ENCODE measurements around the gene CA14.
A peak's percentile ranks its signal among the peaks of the same experiment; 100 is the strongest.
"Not testable (repeated sequence)": the region's sequence is repeated elsewhere in the genome, so short reads cannot be mapped to it uniquely, and the experiment has no call there.

Gene CA14

DNA sequence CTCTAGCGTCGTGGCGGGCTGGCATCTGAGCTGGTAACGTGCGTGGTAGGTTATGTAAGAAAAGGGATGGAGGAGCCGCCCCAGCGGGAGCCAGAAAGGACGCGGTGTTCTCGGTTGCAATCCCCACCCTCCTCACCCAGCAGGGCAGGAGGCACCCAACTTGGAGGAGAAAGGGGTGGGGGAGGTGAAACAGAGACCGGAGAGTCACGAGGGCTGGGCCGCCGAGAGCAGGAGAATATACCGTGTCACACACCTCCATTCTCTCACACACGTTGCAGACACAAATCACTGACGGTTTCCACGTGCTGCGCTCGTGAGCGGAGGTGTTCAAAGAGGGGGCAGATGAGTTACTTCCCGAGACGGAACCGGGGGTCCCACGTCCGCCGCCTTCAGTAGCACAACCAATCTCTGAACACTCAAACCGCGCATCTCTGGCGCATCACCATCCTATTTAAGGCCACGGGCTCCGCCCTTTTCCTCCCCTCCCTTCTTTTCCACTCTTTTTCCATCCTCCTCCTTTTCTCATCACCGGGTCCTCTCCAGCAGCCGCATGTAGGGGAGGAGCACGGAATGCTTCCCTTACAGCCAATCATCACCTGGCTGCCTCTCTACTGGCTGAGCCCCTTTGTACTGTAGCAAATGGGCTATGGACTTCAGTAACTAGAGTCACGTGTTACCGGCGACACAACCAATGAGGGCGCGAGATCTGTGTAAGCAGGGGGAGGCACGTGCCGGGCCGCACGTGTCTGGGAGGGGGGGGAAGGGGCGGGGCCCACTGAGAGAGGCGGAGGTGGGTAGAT lies 24.4 kb downstream of the CA14 start, which contains the start of gene CIART:
Gene CIART, plus strand, starts transcription at position 797 of the 800 bp plus-strand sequence. CDS start 714 bp downstream, outside the sequence.
- DNase-seq = peak; percentile 98

DNA sequence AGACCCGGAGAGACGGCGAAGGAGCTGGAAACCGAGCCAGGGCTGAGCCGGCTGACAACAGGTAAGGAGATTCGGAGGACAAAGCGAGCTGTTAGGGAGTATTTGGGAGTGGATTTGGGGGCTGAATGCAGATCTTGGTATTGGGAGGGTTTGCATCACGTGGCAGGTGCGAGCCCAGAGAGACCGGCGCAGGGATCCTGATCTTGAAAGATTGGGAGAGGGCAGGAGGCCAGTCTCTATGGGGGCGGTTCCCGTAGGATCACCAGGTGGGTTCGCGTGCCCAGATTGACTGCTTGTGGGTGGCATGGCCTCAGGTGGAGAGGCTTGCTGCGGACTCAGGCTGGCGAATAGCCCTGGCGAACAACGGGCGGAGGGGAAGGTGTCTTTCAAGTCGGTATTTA lies 25.0 kb downstream of the CA14 start:
- no peak for DNase-seq

DNA sequence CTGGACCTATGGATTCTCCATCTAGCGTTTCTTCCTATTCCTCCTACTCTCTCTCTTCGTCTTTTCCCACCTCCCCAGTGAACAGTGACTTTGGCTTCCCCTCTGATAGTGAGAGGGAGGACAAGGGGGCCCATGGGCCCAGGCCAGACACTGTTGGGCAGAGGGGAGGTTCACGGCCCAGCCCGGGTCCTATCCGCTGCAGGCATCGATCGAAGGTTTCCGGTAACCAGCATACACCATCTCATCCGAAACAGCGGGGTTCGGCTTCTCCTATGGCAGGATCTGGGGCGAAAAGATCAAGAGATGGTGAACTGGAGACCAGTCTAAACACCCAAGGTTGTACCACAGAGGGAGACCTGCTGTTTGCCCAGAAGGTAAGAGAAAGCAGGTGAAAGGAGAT lies 25.7 kb downstream of the CA14 start:
- no peak for DNase-seq

DNA sequence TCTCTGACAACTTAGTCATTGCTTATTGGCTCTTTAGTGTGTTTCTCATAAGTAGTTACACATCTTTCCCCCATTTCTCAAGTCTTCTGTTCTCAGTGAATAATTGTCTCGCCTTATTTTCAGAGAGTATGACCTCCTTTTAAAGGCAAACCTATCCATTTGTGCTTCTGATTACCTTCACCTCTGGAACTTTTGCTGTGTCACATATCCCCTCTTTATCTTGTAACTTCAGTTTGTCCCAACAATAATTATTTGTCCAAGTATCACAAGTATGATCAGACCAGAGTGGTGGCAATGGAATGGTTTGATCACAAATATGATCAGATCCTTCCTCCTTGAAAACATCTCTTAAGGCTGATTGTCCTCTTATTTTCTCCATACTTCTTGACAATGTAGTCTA lies 30.8 kb downstream of the CA14 start:
- no peak for DNase-seq

DNA sequence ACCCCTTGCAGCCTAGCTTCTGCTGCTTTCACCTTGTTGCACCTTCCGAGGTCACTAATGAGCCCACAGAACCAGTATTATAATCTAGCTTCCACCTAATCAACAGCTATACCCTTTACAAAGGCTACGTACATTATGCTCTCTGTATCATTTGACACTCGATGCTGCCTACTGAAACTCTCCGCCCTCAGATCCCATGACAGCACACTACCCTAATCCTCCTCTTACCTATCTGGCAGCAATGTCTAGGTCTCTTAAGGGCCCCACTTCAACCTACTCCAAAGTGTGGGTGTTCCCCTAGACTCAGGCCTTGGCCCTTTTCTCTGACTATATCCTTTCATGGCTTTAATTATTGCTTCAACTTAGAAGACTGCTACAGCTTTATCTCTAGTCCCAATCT lies 31.2 kb downstream of the CA14 start:
- no peak for DNase-seq

DNA sequence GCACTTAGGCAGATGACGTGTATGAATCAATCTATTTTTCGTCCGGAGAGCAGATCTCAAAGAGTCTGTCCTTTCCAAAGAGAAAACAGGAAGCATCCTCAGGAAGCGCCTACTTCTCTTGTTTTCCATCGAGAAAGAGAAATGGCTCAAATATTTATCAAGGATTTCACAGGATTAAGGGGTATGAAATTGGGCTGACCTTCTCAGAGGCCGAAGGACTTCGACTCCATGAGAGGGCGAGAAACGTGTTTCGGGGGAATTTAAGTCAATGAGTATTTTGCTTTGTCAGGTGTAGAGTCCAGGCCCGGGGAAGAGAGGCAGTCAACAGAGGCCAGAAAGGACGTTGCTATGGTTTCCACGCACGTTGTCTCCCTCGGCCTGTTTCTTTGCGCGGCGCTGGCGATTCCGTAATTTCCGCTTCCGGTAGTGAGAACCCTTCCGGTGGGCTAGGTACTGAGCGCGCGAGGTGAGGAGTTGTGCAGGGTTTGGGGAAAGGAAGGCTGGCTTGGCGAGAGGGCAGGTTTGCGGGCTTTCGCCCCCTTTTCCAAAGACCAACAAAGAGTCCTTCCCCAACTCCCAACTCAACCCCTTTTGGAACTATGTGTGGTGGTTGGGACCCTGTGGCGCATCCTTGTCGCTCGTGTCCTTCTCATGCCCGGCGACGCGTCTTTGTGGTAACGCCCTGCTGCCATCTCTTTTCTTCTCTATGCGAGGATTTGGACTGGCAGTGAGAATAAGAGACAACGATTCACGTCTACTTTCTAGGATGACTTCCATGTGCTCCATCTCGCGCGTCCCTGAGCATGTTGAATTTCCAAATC lies 36.1 kb downstream of the CA14 start, which contains the start of gene MRPS21:
Gene MRPS21, plus strand, starts transcription at position 429 of the 821 bp plus-strand sequence. CDS start 506 bp downstream, outside the sequence.
- peak; percentile 84 for DNase-seq

DNA sequence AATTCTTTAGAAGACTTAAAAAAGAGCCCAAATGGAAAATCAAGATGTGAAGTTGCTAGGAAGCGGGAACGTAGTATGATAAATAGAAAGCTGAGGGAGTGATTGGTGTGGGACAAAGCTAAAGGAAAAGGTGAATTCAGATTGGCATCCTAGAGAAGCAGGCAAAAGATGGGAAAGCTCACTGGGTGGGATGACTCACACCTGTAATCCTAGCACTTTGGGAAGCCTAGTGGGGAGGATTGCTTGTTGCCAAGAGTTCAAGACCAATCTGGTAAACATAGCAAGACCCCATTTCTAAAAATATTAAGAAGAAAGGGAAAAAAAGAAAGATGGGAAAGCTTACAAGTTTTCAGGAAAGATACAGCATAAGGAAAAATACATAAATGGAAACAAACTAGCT lies 37.9 kb downstream of the CA14 start:
- no peak for DNase-seq

DNA sequence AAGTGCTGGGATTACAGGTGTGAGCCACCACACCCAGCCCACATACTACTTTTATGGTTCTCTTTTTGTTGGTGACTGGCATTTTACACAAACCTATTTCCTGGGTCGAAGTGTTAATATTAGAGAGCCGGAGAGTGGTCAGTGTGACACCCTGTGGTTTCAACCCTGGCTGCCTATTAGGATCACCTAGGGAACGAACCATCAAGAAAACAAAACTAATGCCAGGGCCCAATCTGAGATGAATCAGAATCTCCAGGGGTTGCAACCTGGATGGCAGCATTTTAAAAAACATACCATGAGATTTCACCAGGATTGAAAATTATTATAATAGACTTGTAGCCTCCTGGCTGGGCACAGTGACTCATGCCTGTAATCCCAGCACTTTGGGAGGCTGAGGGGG lies 42.1 kb downstream of the CA14 start:
- DNase-seq = no peak

DNA sequence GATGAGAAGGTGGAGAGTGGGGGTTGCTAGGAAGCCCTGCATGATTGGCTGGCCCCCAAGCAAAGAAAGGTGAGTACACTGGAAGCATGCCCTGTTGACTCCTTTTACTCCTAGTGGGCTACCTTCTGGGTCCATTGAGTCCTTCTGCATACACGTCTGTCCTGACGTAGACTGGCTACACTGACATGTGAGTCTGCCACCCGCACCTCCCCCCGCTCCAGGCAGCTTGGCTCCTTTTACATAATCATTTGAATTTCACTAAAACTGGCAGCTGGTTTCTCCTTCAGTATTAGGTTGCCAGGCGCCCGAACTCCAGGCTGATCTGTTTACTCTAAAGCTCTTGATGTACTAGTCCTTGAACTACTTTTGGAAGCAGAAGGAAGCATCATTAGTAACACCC lies 44.8 kb downstream of the CA14 start:
- DNase-seq = no peak

DNA sequence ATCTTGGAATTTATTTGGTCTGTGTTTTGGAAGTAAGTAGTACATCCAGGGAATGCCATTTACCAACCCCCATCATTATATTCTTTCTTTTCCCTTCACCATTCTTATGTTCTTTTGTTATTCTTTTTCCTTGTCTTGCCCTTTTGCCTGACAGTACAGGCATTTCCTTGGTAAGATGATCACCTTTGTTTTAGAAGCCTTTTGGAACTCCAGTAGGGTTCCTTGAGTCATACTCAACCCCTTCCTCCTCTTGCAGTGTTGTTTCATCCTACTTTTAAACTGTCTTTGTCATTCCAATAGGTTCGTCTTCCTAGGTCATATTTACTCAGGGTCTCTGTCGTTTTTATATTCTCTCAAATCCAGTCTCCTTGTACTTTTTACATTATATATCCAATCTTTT lies 45.3 kb downstream of the CA14 start:
- no peak for DNase-seq

DNA sequence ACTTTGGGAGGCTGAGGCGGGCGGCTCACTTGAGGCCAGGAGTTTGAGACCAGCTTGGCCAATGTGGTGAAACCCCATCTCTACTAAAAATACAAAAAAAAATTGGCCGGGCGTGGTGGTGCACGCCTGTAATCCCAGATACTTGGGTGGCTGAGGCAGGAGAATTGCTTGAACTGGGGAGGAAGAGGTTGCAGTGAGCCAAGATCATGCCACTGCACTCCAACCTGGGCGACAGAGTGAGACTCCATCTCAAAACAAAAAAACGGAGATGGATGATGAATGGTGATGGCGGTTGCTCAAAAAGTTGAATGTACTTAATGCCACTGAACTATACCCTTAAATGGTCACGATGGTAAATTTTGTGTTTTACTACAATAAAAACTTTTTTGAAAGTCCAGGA lies 51.0 kb downstream of the CA14 start:
- DNase-seq = not testable (repeated sequence)

DNA sequence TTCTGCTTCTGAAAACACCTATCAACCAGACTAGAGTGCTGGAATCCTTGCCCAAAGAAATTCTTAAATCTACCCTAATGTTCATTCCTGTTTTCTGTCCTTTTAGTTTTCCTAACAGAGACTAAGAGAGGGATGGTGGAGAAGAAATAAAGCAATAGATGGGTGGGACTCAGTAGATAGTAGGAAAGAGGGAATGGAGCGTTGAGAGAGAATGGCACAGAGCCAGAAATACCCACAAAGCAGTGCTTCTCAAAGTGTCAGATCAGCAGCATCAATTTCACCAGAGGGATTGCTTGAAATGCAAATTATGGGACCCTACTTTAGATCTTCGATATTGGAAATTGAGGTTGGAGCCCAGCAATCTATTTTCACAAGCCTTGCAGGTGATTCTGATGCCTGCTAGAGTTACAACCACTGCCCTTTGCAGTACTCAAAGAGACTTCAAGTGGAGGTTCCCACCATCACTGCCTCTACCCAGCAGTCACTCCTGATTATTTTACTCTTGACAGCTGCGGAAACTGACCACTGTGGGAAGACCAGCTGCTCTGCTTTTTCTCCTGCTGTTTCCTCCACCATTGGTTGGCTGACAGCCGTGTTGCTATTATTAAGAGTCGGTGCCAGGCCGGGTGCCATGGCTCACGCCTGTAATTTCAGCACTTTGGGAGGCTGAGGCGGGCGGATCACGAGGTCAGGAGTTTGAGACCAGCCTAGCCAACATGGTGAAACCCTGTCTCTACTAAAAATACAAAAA lies 52.4 kb downstream of the CA14 start:
- no peak for DNase-seq

DNA sequence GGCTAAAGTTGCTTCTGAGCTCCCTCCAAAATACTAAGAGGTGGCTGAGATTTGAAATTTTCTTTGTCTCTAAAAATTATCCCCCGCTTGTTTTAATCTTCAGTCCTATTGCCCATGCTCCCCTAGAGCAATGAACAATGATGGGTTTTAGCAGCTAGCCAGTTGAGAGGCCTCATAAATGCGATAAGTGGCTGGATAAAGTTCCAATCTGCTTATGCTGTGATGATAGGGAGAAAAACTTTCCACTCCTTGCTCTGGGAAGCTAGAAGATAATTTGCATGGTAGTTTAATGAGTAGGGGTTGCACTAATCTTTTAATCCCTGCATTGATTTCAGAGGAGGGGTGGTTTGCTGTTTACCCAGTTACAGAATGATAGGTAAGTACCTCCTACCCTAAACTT lies 54.2 kb downstream of the CA14 start:
- DNase-seq = no peak
